WTC11 (cell line): Measurements from ENCODE around the gene ADAMTS10. TPM values are rescaled to one million over a fixed set of nuclear protein-coding genes. Genes with fewer than 3 reads are reported as not detected.
"Not testable (repeated sequence)": the region's sequence is repeated elsewhere in the genome, so short reads cannot be mapped to it uniquely, and the experiment has no call there.

Experiments
- ATAC-seq: fragments of 200-7000 bp; cut with Tn5 transposase; 2 replicates; pipeline ENCODE4 v1.10.0; 2021; ENCODE audit warnings: mild to moderate bottlenecking, moderate library complexity
- CTCF ChIA-PET: fragments of 300-600 bp; sonication (Branson Sonifier 250); formaldehyde crosslinking; loops from one replicate; lab custom pipeline; 2021; ENCODE audit warnings: antibody characterized with exemption; lab: Charles Lee
- POLR2A ChIA-PET: fragments of 350-600 bp; sonication (Branson Sonifier 250); formaldehyde crosslinking; loops from one replicate; lab custom pipeline; 2021; ENCODE audit warnings: antibody characterized with exemption; lab: Charles Lee
- DNase-seq: peaks from one replicate; pipeline ENCODE4 v3.0.0; 2021; ENCODE audit warnings: low spot score
- H3K27ac Mint-ChIP-seq: 2 replicates; pipeline ENCODE4 v1.8.0; 2021; ENCODE audit warnings: mixed read lengths
- H3K27me3 Mint-ChIP-seq: 2 replicates; pipeline ENCODE4 v1.8.0; 2021; ENCODE audit warnings: low read depth, mild to moderate bottlenecking, moderate library complexity, mixed read lengths
- H3K36me3 Mint-ChIP-seq: 2 replicates; pipeline ENCODE4 v1.8.0; 2021; ENCODE audit warnings: mixed read lengths
- H3K4me1 Mint-ChIP-seq: 2 replicates; pipeline ENCODE4 v1.8.0; 2022; ENCODE audit warnings: mixed read lengths
- H3K4me3 Mint-ChIP-seq: 2 replicates; pipeline ENCODE4 v1.8.0; 2021; ENCODE audit warnings: mild to moderate bottlenecking, moderate library complexity, mixed read lengths
- H3K9me3 Mint-ChIP-seq: 2 replicates; pipeline ENCODE4 v1.8.0; 2021; ENCODE audit warnings: mixed read lengths
- AFF4 ChIP-seq: sonication (generic); formaldehyde crosslinking; IDR thresholded peaks from 2 replicates; pipeline ENCODE4 v1.8.1; 2023; ENCODE audit warnings: mild to moderate bottlenecking, missing genetic modification reagents, borderline replicate concordance
- CREM ChIP-seq: sonication (generic); formaldehyde crosslinking; IDR thresholded peaks from 2 replicates; pipeline ENCODE4 v1.8.1; 2022; ENCODE audit warnings: mild to moderate bottlenecking, missing genetic modification reagents, moderate library complexity
- E2F5 ChIP-seq: sonication (generic); formaldehyde crosslinking; IDR thresholded peaks from 2 replicates; pipeline ENCODE4 v1.8.1; 2022; ENCODE audit warnings: mild to moderate bottlenecking, moderate library complexity, missing genetic modification reagents
- GABPB1 ChIP-seq: sonication (generic); formaldehyde crosslinking; IDR thresholded peaks from 2 replicates; pipeline ENCODE4 v1.8.1; 2023; ENCODE audit warnings: mild to moderate bottlenecking, missing genetic modification reagents
- MYBL2 ChIP-seq: sonication (generic); formaldehyde crosslinking; IDR thresholded peaks from 2 replicates; pipeline ENCODE4 v1.8.1; 2023; ENCODE audit warnings: mild to moderate bottlenecking, moderate library complexity, missing genetic modification reagents
- NR1H2 ChIP-seq: sonication (generic); formaldehyde crosslinking; IDR thresholded peaks from 2 replicates; pipeline ENCODE4 v1.9.0; 2021; ENCODE audit warnings: mild to moderate bottlenecking, moderate library complexity, missing genetic modification reagents
- SMAD3 ChIP-seq: sonication (generic); formaldehyde crosslinking; IDR thresholded peaks from 2 replicates; pipeline ENCODE4 v1.8.0; 2022; ENCODE audit warnings: missing genetic modification reagents, mild to moderate bottlenecking, borderline replicate concordance
- SOX15 ChIP-seq: fragments of 250-450 bp; sonication (Bioruptor Pico); IDR thresholded peaks from 2 replicates; pipeline ENCODE4 v1.9.0; 2021; ENCODE audit warnings: mild to moderate bottlenecking
- TEAD1 ChIP-seq: sonication (generic); formaldehyde crosslinking; IDR thresholded peaks from 2 replicates; pipeline ENCODE4 v1.8.0; 2022; ENCODE audit warnings: mild to moderate bottlenecking, missing genetic modification reagents
- USF2 ChIP-seq: sonication (generic); formaldehyde crosslinking; IDR thresholded peaks from 2 replicates; pipeline ENCODE4 v1.8.1; 2023; ENCODE audit warnings: mild to moderate bottlenecking, missing genetic modification reagents, moderate library complexity
- ZNF219 ChIP-seq: sonication (generic); formaldehyde crosslinking; IDR thresholded peaks from 2 replicates; pipeline ENCODE4 v1.8.0; 2023; ENCODE audit warnings: missing genetic modification reagents, mild to moderate bottlenecking, borderline replicate concordance
- ZNF416 ChIP-seq: fragments of 250-450 bp; sonication (Bioruptor Pico); IDR thresholded peaks from 2 replicates; pipeline ENCODE4 v1.9.0; 2021; ENCODE audit warnings: mild to moderate bottlenecking, inconsistent platforms
- total RNA-seq: library from RNA; stranded (reverse); gene quantifications from 3 replicates; pipeline ENCODE4 v1.2.3, GENCODE V29; 2021
- TF ChIP-seq, protein P1 (sequence below): sonication (generic); formaldehyde crosslinking; IDR thresholded peaks from 2 replicates; pipeline ENCODE4 v1.8.1; 2022; ENCODE audit warnings: missing genetic modification reagents, borderline replicate concordance
- TF ChIP-seq, protein P2 (sequence below): fragments of 250-450 bp; sonication (Bioruptor Pico); IDR thresholded peaks from 2 replicates; pipeline ENCODE4 v1.9.0; 2021; ENCODE audit warnings: mild to moderate bottlenecking

Gene ADAMTS10
- total RNA-seq, 1 experiment from 2014 or later, result 16.0 TPM

GRCh38 chr19:8640402-8641004 lies 30.0 kb upstream of the ADAMTS10 start:
- Mint-ChIP-seq H3K4me1 (0 out of 2 replicates have a peak, but pooled peaks cover 2% of the 10 kb centered on the region), H3K4me3 (no peak overlapping the region), H3K9me3 (peaks cover 12% of the 10 kb centered on the region), H3K27ac (no peak overlapping the region)
- DNase-seq (no peak), ATAC-seq (no peak)
- CTCF ChIA-PET, result interaction anchor here (1.2 to 2.0 kb wide), 3 partner anchors 14 to 60 kb away, joined by 3 to 9 read pairs (median 6); no protein-coding TSS in a partner anchor
- TF ChIP-seq GABPB1, result peak; percentile 79
- TF ChIP-seq MYBL2 (CRISPR knock-in tag), result no peak
- TF ChIP-seq, all 79 proteins: peak for 1
- POLR2A ChIA-PET, result no interaction called here
- no peaks in the 10 kb centered on the region for H3K36me3 Mint-ChIP-seq
- peaks cover 27% of the 10 kb centered on the region for H3K27me3 Mint-ChIP-seq

DNA sequence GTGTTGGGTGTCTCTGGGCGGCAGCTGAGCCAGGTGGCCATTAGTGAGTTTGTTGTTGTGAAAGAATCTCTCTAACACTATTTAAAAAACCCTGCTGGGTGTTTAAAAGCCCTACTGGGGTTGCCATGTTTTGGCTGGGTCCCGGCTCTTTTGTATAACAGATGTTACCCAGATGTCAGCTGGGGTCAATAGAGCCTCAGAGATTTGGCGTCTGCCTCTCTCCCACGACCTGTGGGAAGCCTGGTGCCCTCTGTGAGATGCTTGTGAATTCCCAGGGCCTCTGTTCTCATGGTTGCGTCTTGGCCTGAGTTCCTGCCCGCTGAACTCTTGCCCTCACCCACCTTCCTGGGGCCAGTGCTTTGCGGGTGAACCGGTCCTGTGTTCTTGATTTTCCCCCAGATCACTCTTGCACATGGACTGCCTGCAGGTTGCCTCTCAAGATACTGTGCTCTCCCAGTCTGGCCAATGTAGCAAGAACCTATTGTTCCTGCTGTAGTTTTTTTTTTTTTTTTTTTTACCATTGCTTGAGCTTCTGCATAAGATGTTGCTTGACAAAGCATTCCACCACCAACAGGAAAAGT lies 29.4 kb upstream of the ADAMTS10 start:
- TF ChIP-seq TEAD1 (CRISPR knock-in tag), result no peak
- TF ChIP-seq SMAD3, result no peak
- TF ChIP-seq ZNF416, result no peak
- no peak for TF ChIP-seq E2F5 (CRISPR knock-in tag)
- TF ChIP-seq USF2 (CRISPR knock-in tag), result no peak
- TF ChIP-seq SOX15 (CRISPR knock-in tag), result no peak
- no peak for TF ChIP-seq ZNF219 (CRISPR knock-in tag)
- TF ChIP-seq, protein P1, sequence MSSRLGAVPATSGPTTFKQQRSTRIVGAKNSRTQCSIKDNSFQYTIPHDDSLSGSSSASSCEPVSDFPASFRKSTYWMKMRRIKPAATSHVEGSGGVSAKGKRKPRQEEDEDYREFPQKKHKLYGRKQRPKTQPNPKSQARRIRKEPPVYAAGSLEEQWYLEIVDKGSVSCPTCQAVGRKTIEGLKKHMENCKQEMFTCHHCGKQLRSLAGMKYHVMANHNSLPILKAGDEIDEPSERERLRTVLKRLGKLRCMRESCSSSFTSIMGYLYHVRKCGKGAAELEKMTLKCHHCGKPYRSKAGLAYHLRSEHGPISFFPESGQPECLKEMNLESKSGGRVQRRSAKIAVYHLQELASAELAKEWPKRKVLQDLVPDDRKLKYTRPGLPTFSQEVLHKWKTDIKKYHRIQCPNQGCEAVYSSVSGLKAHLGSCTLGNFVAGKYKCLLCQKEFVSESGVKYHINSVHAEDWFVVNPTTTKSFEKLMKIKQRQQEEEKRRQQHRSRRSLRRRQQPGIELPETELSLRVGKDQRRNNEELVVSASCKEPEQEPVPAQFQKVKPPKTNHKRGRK (CRISPR knock-in tag), result no peak
- TF ChIP-seq AFF4 (CRISPR knock-in tag), result no peak
- TF ChIP-seq, all 79 proteins: peak for 0
- DNase-seq, result no peak
- H3K36me3 Mint-ChIP-seq, result no peaks in the 10 kb centered on the region
- H3K4me3 Mint-ChIP-seq, result no peak overlapping the region
- ChIA-PET CTCF (interaction anchor here (0.9 to 2.0 kb wide), 5 partner anchors 15 to 59 kb away, joined by 3 to 9 read pairs (median 5); no protein-coding TSS in a partner anchor), POLR2A (no interaction called here)
- H3K4me1 Mint-ChIP-seq, result 0 out of 2 replicates have a peak, but pooled peaks cover 2% of the 10 kb centered on the region
- ATAC-seq, result peak; percentile 34
- H3K27me3 Mint-ChIP-seq, result peaks cover 27% of the 10 kb centered on the region
- H3K27ac Mint-ChIP-seq, result no peak overlapping the region
- H3K9me3 Mint-ChIP-seq, result peaks cover 10% of the 10 kb centered on the region

- H3K27ac Mint-ChIP-seq, result no peak overlapping the region
- POLR2A ChIA-PET, result no interaction called here
- TF ChIP-seq NR1H2 (CRISPR knock-in tag) (no peak), CREM (CRISPR knock-in tag) (no peak)
- TF ChIP-seq, protein P2, sequence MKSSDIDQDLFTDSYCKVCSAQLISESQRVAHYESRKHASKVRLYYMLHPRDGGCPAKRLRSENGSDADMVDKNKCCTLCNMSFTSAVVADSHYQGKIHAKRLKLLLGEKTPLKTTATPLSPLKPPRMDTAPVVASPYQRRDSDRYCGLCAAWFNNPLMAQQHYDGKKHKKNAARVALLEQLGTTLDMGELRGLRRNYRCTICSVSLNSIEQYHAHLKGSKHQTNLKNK (CRISPR knock-in tag), result no peak
- no peak for DNase-seq
- no peak overlapping the region for H3K4me3 Mint-ChIP-seq
- no peaks in the 10 kb centered on the region for H3K36me3 Mint-ChIP-seq
- peaks cover 10% of the 10 kb centered on the region for H3K9me3 Mint-ChIP-seq
- CTCF ChIA-PET, result interaction anchor here (1.5 to 2.2 kb wide), 3 partner anchors 16 to 57 kb away, joined by 3 to 9 read pairs (median 5); no protein-coding TSS in a partner anchor
- peaks cover 8% of the 10 kb centered on the region for H3K4me1 Mint-ChIP-seq
- peaks cover 25% of the 10 kb centered on the region for H3K27me3 Mint-ChIP-seq
- ATAC-seq, result no peak
Observed at GRCh38 chr19:8638078-8638619, 27.6 kb upstream of the ADAMTS10 start.

- H3K36me3 Mint-ChIP-seq, DNase-seq, H3K4me1 Mint-ChIP-seq, POLR2A ChIA-PET, H3K9me3 Mint-ChIP-seq, H3K27ac Mint-ChIP-seq, H3K4me3 Mint-ChIP-seq, ATAC-seq: not testable (repeated sequence)
- CTCF ChIA-PET, result interaction anchor here (1.2 to 2.2 kb wide), 3 partner anchors 17 to 57 kb away, joined by 3 to 6 read pairs (median 5); no protein-coding TSS in a partner anchor
- peaks cover 19% of the 10 kb centered on the region for H3K27me3 Mint-ChIP-seq
Observed at GRCh38 chr19:8637070-8637469, 26.6 kb upstream of the ADAMTS10 start.
